Caco-2 (cell line): ENCODE results near the gene OXSR1. TPM values are rescaled to one million over a fixed set of nuclear protein-coding genes. Genes with fewer than 3 reads are reported as not detected.

Experiments
- BruUV-seq: library from RNA; stranded (reverse); fragments of 400-500 nt; replicated peaks from 2 replicates; lab custom pipeline; 2021; lab: Mats Ljungman, UMichigan
- CTCF ChIA-PET: fragments of 300-600 bp; sonication (Branson Sonifier 250); formaldehyde crosslinking; loops from one replicate; lab custom pipeline; 2022; ENCODE audit warnings: antibody characterized with exemption; lab: Charles Lee
- POLR2A ChIA-PET: fragments of 300-600 bp; sonication (Branson Sonifier 250); formaldehyde crosslinking; loops from one replicate; lab custom pipeline; 2022; ENCODE audit warnings: antibody characterized with exemption; lab: Charles Lee
- DNase-seq, 2 experiments: peaks; one replicate each; pipeline versions ENCODE4 v3.0.0 to v3.0.0-alpha.2; 2020 to 2022
- H3K27me3 ChIP-seq: replicated peaks from 2 replicates; pipeline ENCODE4 v1.6.0; 2011; ENCODE audit warnings: low read length; ENCODE audit not compliant: control insufficient read depth, insufficient read depth
- H3K36me3 ChIP-seq: 2 replicates; pipeline ENCODE4 v1.5.1; 2011; ENCODE audit warnings: low read length; ENCODE audit not compliant: control insufficient read depth, insufficient read depth
- H3K4me1 ChIP-seq: fragments of 250-450 bp; sonication (Bioruptor Pico); 2 replicates; pipeline ENCODE4 v1.5.1; 2020; ENCODE audit warnings: mild to moderate bottlenecking
- H3K4me3 ChIP-seq: 2 replicates; pipeline ENCODE4 v1.5.1; 2011; ENCODE audit warnings: low read depth, mild to moderate bottlenecking, control low read depth, low read length
- H3K9me3 ChIP-seq: fragments of 250-450 bp; sonication (Bioruptor Pico); 2 replicates; pipeline ENCODE4 v1.5.1; 2020; ENCODE audit warnings: mild to moderate bottlenecking, moderate library complexity
- H3K27ac Mint-ChIP-seq: one replicate; pipeline ENCODE4 v1.8.0; 2022; ENCODE audit warnings: mixed read lengths; ENCODE audit not compliant: unreplicated experiment
- H3K27me3 Mint-ChIP-seq: one replicate; pipeline ENCODE4 v1.8.0; 2022; ENCODE audit warnings: mixed read lengths; ENCODE audit not compliant: insufficient read depth, unreplicated experiment
- H3K36me3 Mint-ChIP-seq: one replicate; pipeline ENCODE4 v1.8.0; 2022; ENCODE audit warnings: mild to moderate bottlenecking, mixed read lengths; ENCODE audit not compliant: insufficient read depth, unreplicated experiment
- H3K4me1 Mint-ChIP-seq: one replicate; pipeline ENCODE4 v1.8.0; 2022; ENCODE audit warnings: low read depth, mixed read lengths; ENCODE audit not compliant: unreplicated experiment
- H3K4me3 Mint-ChIP-seq: one replicate; pipeline ENCODE4 v1.8.0; 2022; ENCODE audit warnings: mild to moderate bottlenecking, moderate library complexity, mixed read lengths; ENCODE audit not compliant: unreplicated experiment
- H3K9me3 Mint-ChIP-seq: one replicate; pipeline ENCODE4 v1.8.0; 2022; ENCODE audit warnings: mixed read lengths; ENCODE audit not compliant: unreplicated experiment
- intact Hi-C: fragments of 100-400 bp; cut with micrococcal nuclease; formaldehyde crosslinking; loops from one replicate; pipeline ENCODE4 v1.10.0; 2022; ENCODE audit not compliant: unreplicated experiment
- total RNA-seq: library from RNA; stranded (reverse); gene quantifications from 2 replicates; pipeline ENCODE4 v1.2.3, GENCODE V29; 2022
- TF ChIP-seq, protein P1 (sequence below), 2 experiments: fragments of 200-600 bp in 1 of 2; IDR thresholded peaks; 1 replicate in 1 of 2; 2 replicates in 1 of 2; pipeline versions ENCODE4 v1.5.1 to v1.8.0; 2011 to 2022; ENCODE audit warnings: antibody characterized with exemption in 1 of 2, control low read depth in 1 of 2, inconsistent platforms in 1 of 2, low read depth in 1 of 2, low read length in 1 of 2, mild to moderate bottlenecking in 1 of 2, moderate library complexity in 1 of 2; ENCODE audit not compliant: insufficient read depth in 1 of 2, severe bottlenecking in 1 of 2, unreplicated experiment in 1 of 2

OXSR1 gene
- total RNA-seq, 1 experiment from 2014 or later: 39.2 TPM

DNA sequence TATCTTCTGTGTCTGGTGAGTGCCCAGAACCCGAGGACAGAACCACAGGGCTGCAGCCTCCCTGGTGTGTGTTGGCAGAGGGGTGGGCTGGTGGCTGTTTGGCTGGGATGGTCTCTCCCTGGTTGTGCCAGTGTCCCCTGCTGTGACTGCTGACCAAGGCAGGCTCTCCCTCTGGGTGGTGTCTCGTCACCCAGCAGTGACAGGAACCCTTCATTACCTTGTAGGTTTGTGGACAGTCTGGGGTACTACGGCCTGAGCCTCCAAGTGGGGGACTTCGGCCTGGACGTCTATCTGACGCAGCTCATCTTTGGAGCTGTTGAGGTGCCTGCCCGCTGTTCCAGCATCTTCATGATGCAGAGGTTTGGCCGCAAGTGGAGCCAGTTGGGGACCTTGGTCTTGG is 110.3 kb downstream of the OXSR1 start:
- Mint-ChIP-seq H3K27ac (no peak overlapping the region), H3K36me3 (no peaks in the 10 kb centered on the region), H3K4me3 (no peak overlapping the region), H3K27me3 (no peaks in the 10 kb centered on the region), H3K4me1 (no peaks in the 10 kb centered on the region), H3K9me3 (no peaks in the 10 kb centered on the region)
- no TSS peak for BruUV-seq
- intact Hi-C loops: no loop called here
- Histone ChIP-seq H3K36me3 (no peaks in the 10 kb centered on the region), H3K4me1 (no peaks in the 10 kb centered on the region), H3K27me3 (no peaks in the 10 kb centered on the region), H3K9me3 (no peaks in the 10 kb centered on the region), H3K4me3 (no peak overlapping the region)
- TF ChIP-seq, protein P1, sequence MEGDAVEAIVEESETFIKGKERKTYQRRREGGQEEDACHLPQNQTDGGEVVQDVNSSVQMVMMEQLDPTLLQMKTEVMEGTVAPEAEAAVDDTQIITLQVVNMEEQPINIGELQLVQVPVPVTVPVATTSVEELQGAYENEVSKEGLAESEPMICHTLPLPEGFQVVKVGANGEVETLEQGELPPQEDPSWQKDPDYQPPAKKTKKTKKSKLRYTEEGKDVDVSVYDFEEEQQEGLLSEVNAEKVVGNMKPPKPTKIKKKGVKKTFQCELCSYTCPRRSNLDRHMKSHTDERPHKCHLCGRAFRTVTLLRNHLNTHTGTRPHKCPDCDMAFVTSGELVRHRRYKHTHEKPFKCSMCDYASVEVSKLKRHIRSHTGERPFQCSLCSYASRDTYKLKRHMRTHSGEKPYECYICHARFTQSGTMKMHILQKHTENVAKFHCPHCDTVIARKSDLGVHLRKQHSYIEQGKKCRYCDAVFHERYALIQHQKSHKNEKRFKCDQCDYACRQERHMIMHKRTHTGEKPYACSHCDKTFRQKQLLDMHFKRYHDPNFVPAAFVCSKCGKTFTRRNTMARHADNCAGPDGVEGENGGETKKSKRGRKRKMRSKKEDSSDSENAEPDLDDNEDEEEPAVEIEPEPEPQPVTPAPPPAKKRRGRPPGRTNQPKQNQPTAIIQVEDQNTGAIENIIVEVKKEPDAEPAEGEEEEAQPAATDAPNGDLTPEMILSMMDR (IDR thresholded peaks at IDR 0.05; ENCODE audit: insufficient read depth in 1 of 2, low read depth in 1 of 2, low read length in 1 of 2, severe bottlenecking in 1 of 2, unreplicated experiment in 1 of 2): no peak
- no peak for DNase-seq
- ChIA-PET POLR2A (no interaction called here), CTCF (no interaction called here)

DNA sequence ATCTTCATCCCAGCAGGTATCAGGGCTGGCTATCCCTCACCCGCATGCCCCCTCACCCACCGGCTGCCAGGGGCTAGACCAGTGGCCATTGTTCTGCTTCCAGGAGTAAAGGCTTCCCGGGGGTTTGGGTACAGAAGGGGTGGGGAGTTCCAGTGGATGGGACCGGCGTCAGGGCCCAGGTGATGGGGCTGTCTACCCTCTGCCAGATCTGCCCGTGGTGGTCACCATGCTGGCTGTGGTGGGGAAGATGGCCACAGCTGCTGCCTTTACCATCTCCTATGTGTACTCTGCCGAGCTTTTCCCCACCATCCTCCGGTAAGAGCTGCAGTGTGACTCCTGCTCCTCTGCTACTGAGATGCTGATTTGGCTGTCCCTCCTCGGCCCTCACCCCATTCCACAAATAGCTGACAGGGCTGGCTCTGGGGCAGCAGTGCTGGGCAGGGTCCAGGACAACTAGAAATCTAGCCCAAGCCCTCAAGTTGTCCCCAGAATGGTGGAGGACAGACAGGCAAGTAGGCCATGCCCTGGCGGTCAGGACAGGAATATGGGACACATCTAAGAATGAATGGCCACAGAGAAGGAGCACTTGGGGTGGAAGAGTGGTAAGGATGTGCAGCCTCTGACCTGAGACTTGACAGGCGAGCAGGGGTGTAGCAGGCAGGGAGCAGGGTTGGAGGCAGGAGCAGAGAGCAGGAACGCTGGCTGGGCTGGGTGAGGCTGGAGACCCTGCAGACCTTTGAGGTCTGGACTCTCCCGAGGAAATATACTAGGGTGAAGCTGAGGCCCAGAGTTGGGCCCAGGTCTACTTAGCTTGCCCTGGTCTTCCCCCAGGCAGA is 111.0 kb downstream of the OXSR1 start:
- H3K9me3 ChIP-seq: no peaks in the 10 kb centered on the region
- BruUV-seq: no TSS peak
- intact Hi-C loops: no loop called here
- no peak overlapping the region for H3K4me3 Mint-ChIP-seq
- POLR2A ChIA-PET: no interaction called here
- H3K27ac Mint-ChIP-seq: no peak overlapping the region
- no peaks in the 10 kb centered on the region for H3K36me3 Mint-ChIP-seq
- no peak overlapping the region for H3K4me3 ChIP-seq
- no peaks in the 10 kb centered on the region for H3K9me3 Mint-ChIP-seq
- H3K4me1 Mint-ChIP-seq: no peaks in the 10 kb centered on the region
- H3K36me3 ChIP-seq: no peaks in the 10 kb centered on the region
- H3K4me1 ChIP-seq: no peaks in the 10 kb centered on the region
- CTCF ChIA-PET: no interaction called here
- no peaks in the 10 kb centered on the region for H3K27me3 ChIP-seq
- no peak for DNase-seq
- TF ChIP-seq, protein P1 (IDR thresholded peaks at IDR 0.05; ENCODE audit: insufficient read depth in 1 of 2, low read depth in 1 of 2, low read length in 1 of 2, severe bottlenecking in 1 of 2, unreplicated experiment in 1 of 2): no peak
- no peaks in the 10 kb centered on the region for H3K27me3 Mint-ChIP-seq

DNA sequence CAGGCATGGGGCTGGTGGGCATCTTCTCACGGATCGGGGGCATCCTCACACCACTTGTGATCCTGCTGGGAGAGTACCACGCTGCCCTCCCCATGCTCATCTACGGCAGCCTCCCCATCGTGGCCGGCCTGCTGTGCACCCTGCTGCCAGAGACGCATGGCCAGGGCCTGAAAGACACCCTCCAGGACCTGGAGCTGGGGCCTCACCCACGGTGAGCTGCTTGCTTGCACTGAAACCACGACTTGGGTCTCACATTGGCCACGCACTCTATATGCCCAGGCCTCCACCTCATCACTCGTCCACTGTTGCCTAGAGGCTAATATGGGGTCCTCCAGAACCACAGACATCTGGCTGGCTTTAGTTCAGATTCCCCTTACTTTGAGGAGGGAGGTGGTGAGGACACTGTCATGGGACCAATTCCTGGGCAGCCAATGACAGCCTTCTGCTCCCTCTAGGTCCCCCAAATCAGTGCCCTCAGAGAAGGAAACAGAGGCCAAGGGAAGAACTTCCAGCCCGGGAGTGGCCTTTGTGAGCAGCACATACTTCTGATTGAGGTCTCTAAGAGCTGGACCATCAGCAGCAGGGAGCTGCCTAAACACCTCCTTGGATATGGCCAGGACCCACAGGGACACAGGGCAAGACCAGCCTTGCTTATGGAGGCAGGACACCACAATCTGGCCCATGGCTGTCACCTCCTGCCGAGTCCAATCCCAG is 111.7 kb downstream of the OXSR1 start:
- Histone ChIP-seq H3K4me1 (no peaks in the 10 kb centered on the region), H3K4me3 (no peak overlapping the region), H3K27me3 (no peaks in the 10 kb centered on the region), H3K36me3 (no peaks in the 10 kb centered on the region), H3K9me3 (no peaks in the 10 kb centered on the region)
- H3K27me3 Mint-ChIP-seq: no peaks in the 10 kb centered on the region
- ChIA-PET POLR2A (no interaction called here), CTCF (no interaction called here)
- BruUV-seq: no TSS peak
- no peak overlapping the region for H3K27ac Mint-ChIP-seq
- intact Hi-C loops: no loop called here
- H3K9me3 Mint-ChIP-seq: no peaks in the 10 kb centered on the region
- H3K36me3 Mint-ChIP-seq: no peaks in the 10 kb centered on the region
- DNase-seq: no peak
- TF ChIP-seq, protein P1 (IDR thresholded peaks at IDR 0.05; ENCODE audit: insufficient read depth in 1 of 2, low read depth in 1 of 2, low read length in 1 of 2, severe bottlenecking in 1 of 2, unreplicated experiment in 1 of 2): no peak
- H3K4me3 Mint-ChIP-seq: no peak overlapping the region
- H3K4me1 Mint-ChIP-seq: no peaks in the 10 kb centered on the region
